ENCODE measurements around the gene ATF1.
"Not testable (repeated sequence)": the region's sequence is repeated elsewhere in the genome, so short reads cannot be mapped to it uniquely, and the experiment has no call there.

Gene ATF1

DNA sequence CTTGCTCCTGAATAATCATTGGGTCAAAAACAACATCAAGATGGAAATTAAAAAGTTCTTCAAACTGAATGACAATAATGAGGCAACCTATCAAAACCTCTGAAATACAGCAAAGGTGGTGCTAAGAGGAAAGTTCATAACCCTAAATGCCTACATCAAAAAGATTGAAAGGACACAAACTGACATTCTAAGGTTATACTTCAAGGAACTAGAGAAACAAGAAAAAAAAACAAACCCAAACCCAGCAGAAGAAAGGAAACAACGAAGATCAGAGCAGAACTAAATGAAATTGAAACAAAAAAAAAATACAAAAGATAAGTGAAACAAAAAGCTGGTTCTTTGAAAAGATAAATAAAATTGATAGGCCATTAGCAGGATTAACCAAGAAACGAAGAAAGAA, 105.0 kb downstream of the ATF1 start:
- not testable (repeated sequence) for DNase-seq

All from SIG-M5 (cell line).